Right atrium auricular region (tissue), 2 donors: ENCODE measurements around the gene TMEM59. TPM values are rescaled to one million over a fixed set of nuclear protein-coding genes. Genes with fewer than 3 reads are reported as not detected.
"Not testable (repeated sequence)": the region's sequence is repeated elsewhere in the genome, so short reads cannot be mapped to it uniquely, and the experiment has no call there.

Experiments used
- DNase-seq: peaks from one replicate; pipeline ENCODE4 v3.0.0-alpha.2; 2019; ENCODE audit warnings: low spot score
- H3K27ac ChIP-seq, 2 donors: fragments of 200-600 bp; sonication (generic); 1 replicate in 1 of 2; 2 replicates in 1 of 2; pipeline ENCODE4 v1.5.1; 2016 to 2019
- H3K27me3 ChIP-seq, 2 donors: fragments of 200-600 bp; sonication (generic); one replicate each; pipeline versions ENCODE4 v1.5.1 to v1.6.0; 2017 to 2019
- H3K36me3 ChIP-seq: fragments of 200-600 bp; sonication (generic); one replicate; pipeline ENCODE4 v1.5.1; 2016
- H3K4me1 ChIP-seq, 2 donors: fragments of 200-600 bp; sonication (generic); one replicate each; pipeline versions ENCODE4 v1.5.1 to v1.6.0; 2017 to 2019
- H3K4me3 ChIP-seq, 2 donors: fragments of 200-600 bp; sonication (generic); 1 replicate in 1 of 2; 2 replicates in 1 of 2; pipeline ENCODE4 v1.5.1; 2017 to 2019; ENCODE audit warnings: mild to moderate bottlenecking in 1 of 2, moderate library complexity in 1 of 2
- H3K9me3 ChIP-seq, 2 donors: fragments of 200-600 bp; sonication (generic); one replicate each; pipeline ENCODE4 v1.5.1; 2019
- CTCF ChIP-seq, 2 donors: fragments of 200-600 bp; sonication (generic); IDR thresholded peaks; one replicate each; pipeline ENCODE4 v1.5.1; 2019; ENCODE audit warnings: antibody characterized with exemption in 2 of 2
- total RNA-seq, 2 donors: library from RNA; depleted of rRNA; stranded (reverse); fragments of >200 nt; gene quantifications; one replicate each; pipeline ENCODE4 v1.1.0, GENCODE V29; 2016

The TMEM59 gene
- total RNA-seq, 2 donors from 2014 or later, result 277 to 390 TPM

GRCh38 chr1:54002544-54003248 is 50.3 kb downstream of the TMEM59 start:
- no peak overlapping the region for H3K27ac ChIP-seq
- H3K36me3 ChIP-seq, result no peaks in the 10 kb centered on the region
- no peak for DNase-seq
- H3K4me3 ChIP-seq, result no peak overlapping the region
- H3K27me3 ChIP-seq, result no peaks in the 10 kb centered on the region
- TF ChIP-seq CTCF (IDR thresholded peaks at IDR 0.05), result no peak
- no peaks in the 10 kb centered on the region for H3K4me1 ChIP-seq
- no peaks in the 10 kb centered on the region for H3K9me3 ChIP-seq

GRCh38 chr1:54001591-54001990 is 51.4 kb downstream of the TMEM59 start:
- Histone ChIP-seq H3K36me3 (no peaks in the 10 kb centered on the region), H3K4me3 (no peak overlapping the region), H3K4me1 (no peaks in the 10 kb centered on the region), H3K9me3 (no peaks in the 10 kb centered on the region), H3K27me3 (no peaks in the 10 kb centered on the region), H3K27ac (no peak overlapping the region)
- TF ChIP-seq CTCF (IDR thresholded peaks at IDR 0.05), result no peak
- no peak for DNase-seq

GRCh38 chr1:53999920-54000319 is 53.1 kb downstream of the TMEM59 start:
- H3K9me3 ChIP-seq, result no peaks in the 10 kb centered on the region
- no peaks in the 10 kb centered on the region for H3K4me1 ChIP-seq
- no peaks in the 10 kb centered on the region for H3K36me3 ChIP-seq
- no peak overlapping the region for H3K27ac ChIP-seq
- TF ChIP-seq CTCF (IDR thresholded peaks at IDR 0.05), result no peak
- no peaks in the 10 kb centered on the region for H3K27me3 ChIP-seq
- H3K4me3 ChIP-seq, result no peak overlapping the region
- DNase-seq, result no peak

- no peak for DNase-seq
- Histone ChIP-seq H3K27me3 (no peaks in the 10 kb centered on the region), H3K36me3 (no peaks in the 10 kb centered on the region), H3K4me1 (no peaks in the 10 kb centered on the region), H3K4me3 (no peak overlapping the region), H3K9me3 (no peaks in the 10 kb centered on the region), H3K27ac (no peak overlapping the region)
- no peak for TF ChIP-seq CTCF (IDR thresholded peaks at IDR 0.05)
Observed at GRCh38 chr1:53998223-53998622, 54.8 kb downstream of the TMEM59 start.

- Histone ChIP-seq H3K4me3 (no peak overlapping the region), H3K27me3 (no peaks in the 10 kb centered on the region), H3K4me1 (no peaks in the 10 kb centered on the region), H3K36me3 (no peaks in the 10 kb centered on the region), H3K9me3 (no peaks in the 10 kb centered on the region), H3K27ac (no peak overlapping the region)
- no peak for DNase-seq
- TF ChIP-seq CTCF (IDR thresholded peaks at IDR 0.05), result no peak
Observed at GRCh38 chr1:53995683-53996082, 57.3 kb downstream of the TMEM59 start.

- H3K4me3 ChIP-seq, H3K36me3 ChIP-seq, H3K27me3 ChIP-seq, H3K9me3 ChIP-seq, H3K4me1 ChIP-seq, DNase-seq, H3K27ac ChIP-seq: not testable (repeated sequence)
Observed at GRCh38 chr1:53994516-53994915, 58.5 kb downstream of the TMEM59 start.
